H1 (cell line): Measurements from ENCODE around the gene PLXDC2. TPM values are rescaled to one million over a fixed set of nuclear protein-coding genes. Genes with fewer than 3 reads are reported as not detected.

Experiments
- CTCF ChIA-PET: fragments of 300-600 bp; sonication (Branson Sonifier 250); formaldehyde crosslinking; loops from one replicate; lab custom pipeline; 2021; ENCODE audit not compliant: partially characterized antibody; lab: Charles Lee
- POLR2A ChIA-PET: fragments of 300-600 bp; sonication (Branson Sonifier 250); formaldehyde crosslinking; loops from one replicate; lab custom pipeline; 2021; ENCODE audit warnings: inconsistent platforms; ENCODE audit not compliant: partially characterized antibody; lab: Charles Lee
- DNase-seq, 2 experiments: peaks; one replicate each; pipeline versions ENCODE4 v3.0.0 to v3.0.0-alpha.2; 2010 to 2022; ENCODE audit warnings: low spot score in 2 of 2, low read depth in 1 of 2, mixed read lengths in 1 of 2
- FAIRE-seq: peaks from 2 replicates; lab custom pipeline; 2011; peaks lifted over from hg19 to GRCh38; lab: Jason Lieb, UNC
- H2AFZ ChIP-seq: 2 replicates; pipeline ENCODE4 v1.8.1; 2012; ENCODE audit warnings: low read length, inconsistent platforms
- H2AK5ac ChIP-seq: 2 replicates; pipeline ENCODE4 v1.6.1; 2013; ENCODE audit warnings: low read depth, low read length
- H2BK120ac ChIP-seq: replicated peaks from 2 replicates; pipeline ENCODE3; 2013; ENCODE audit warnings: low read depth, low read length, inconsistent platforms
- H2BK12ac ChIP-seq: 2 replicates; pipeline ENCODE4 v1.6.1; 2013; ENCODE audit warnings: low read depth, low read length
- H2BK15ac ChIP-seq: 2 replicates; pipeline ENCODE4 v1.6.1; 2013; ENCODE audit warnings: low read length
- H2BK20ac ChIP-seq: 2 replicates; pipeline ENCODE4 v1.6.1; 2013; ENCODE audit warnings: low read length
- H2BK5ac ChIP-seq: 2 replicates; pipeline ENCODE4 v1.6.1; 2013; ENCODE audit warnings: low read depth, low read length
- H3K14ac ChIP-seq: 2 replicates; pipeline ENCODE4 v1.6.1; 2013; ENCODE audit warnings: inconsistent platforms; ENCODE audit not compliant: insufficient read length
- H3K18ac ChIP-seq: 2 replicates; pipeline ENCODE4 v1.6.1; 2013; ENCODE audit warnings: low read length; ENCODE audit errors: extremely low read depth
- H3K23ac ChIP-seq: 2 replicates; pipeline ENCODE4 v1.6.1; 2013; ENCODE audit warnings: inconsistent platforms; ENCODE audit not compliant: insufficient read length
- H3K23me2 ChIP-seq: 2 replicates; pipeline ENCODE4 v1.6.1; 2013; ENCODE audit warnings: low read depth, low read length
- H3K27ac ChIP-seq: 2 replicates; pipeline ENCODE4 v1.6.1; 2011; ENCODE audit warnings: low read depth, low read length, inconsistent platforms
- H3K27me3 ChIP-seq, 4 experiments: replicated peaks in 1 of 4; 1 replicate in 1 of 4; 2 replicates in 3 of 4; pipeline versions ENCODE4 v1.6.1 to v1.8.1; 2011 to 2013; ENCODE audit warnings: low read length in 3 of 4, mild to moderate bottlenecking in 3 of 4, inconsistent platforms in 2 of 4, mixed read lengths in 2 of 4, moderate library complexity in 1 of 4; ENCODE audit not compliant: control insufficient read depth in 3 of 4, insufficient read depth in 3 of 4; ENCODE audit errors: extremely low read depth in 1 of 4
- H3K36me3 ChIP-seq, 4 experiments: 2 replicates each; pipeline versions ENCODE4 v1.6.1 to v1.8.1; 2011 to 2013; ENCODE audit warnings: mild to moderate bottlenecking in 4 of 4, low read length in 3 of 4, moderate library complexity in 2 of 4, control low read depth in 1 of 4, inconsistent platforms in 1 of 4; ENCODE audit not compliant: insufficient read depth in 4 of 4, control insufficient read depth in 2 of 4
- H3K4ac ChIP-seq: replicated peaks from 2 replicates; pipeline ENCODE3; 2013; ENCODE audit warnings: low read length, low read depth, mixed read lengths, inconsistent platforms; ENCODE audit not compliant: insufficient read length
- H3K4me1 ChIP-seq, 4 experiments: replicated peaks in 1 of 4; 1 replicate in 1 of 4; 2 replicates in 3 of 4; pipeline versions ENCODE4 v1.6.1 to v1.8.1; 2011 to 2013; ENCODE audit warnings: low read length in 3 of 4, inconsistent platforms in 2 of 4, mixed read lengths in 1 of 4; ENCODE audit not compliant: insufficient read depth in 4 of 4, control insufficient read depth in 3 of 4
- H3K4me2 ChIP-seq, 2 experiments: 2 replicates each; pipeline versions ENCODE4 v1.6.1 to v1.8.1; 2011 to 2013; ENCODE audit warnings: low read depth in 2 of 2, low read length in 2 of 2, control low read depth in 1 of 2, inconsistent platforms in 1 of 2, mild to moderate bottlenecking in 1 of 2; ENCODE audit not compliant: insufficient read depth in 1 of 2
- H3K4me3 ChIP-seq, 4 experiments: fragments of 200-600, 300-600 bp in 1 of 4; sonication (generic), shearing (Covaris generic), sonication (Bioruptor Twin) in 1 of 4; 2 replicates each; pipeline versions ENCODE4 v1.5.1 to v1.8.1; 2011 to 2016; ENCODE audit warnings: low read length in 4 of 4, low read depth in 3 of 4, control low read depth in 2 of 4, inconsistent platforms in 2 of 4, mild to moderate bottlenecking in 2 of 4, mixed read lengths in 1 of 4, moderate library complexity in 1 of 4; ENCODE audit not compliant: insufficient read depth in 2 of 4; ENCODE audit errors: extremely low read depth in 1 of 4
- H3K56ac ChIP-seq: replicated peaks from 2 replicates; pipeline ENCODE3; 2013; ENCODE audit warnings: low read depth, mild to moderate bottlenecking, mixed read lengths, low read length, inconsistent platforms; ENCODE audit not compliant: insufficient read length
- H3K79me1 ChIP-seq: 2 replicates; pipeline ENCODE4 v1.6.1; 2013; ENCODE audit warnings: low read depth, low read length, control low read depth
- H3K79me2 ChIP-seq, 2 experiments: 2 replicates each; pipeline versions ENCODE4 v1.6.1 to v1.8.1; 2012 to 2013; ENCODE audit warnings: low read length in 2 of 2, mild to moderate bottlenecking in 2 of 2, inconsistent platforms in 1 of 2; ENCODE audit not compliant: insufficient read depth in 2 of 2, control insufficient read depth in 1 of 2
- H3K9ac ChIP-seq, 4 experiments: replicated peaks in 1 of 4; 1 replicate in 1 of 4; 2 replicates in 3 of 4; pipeline versions ENCODE4 v1.6.1 to v1.8.1; 2011 to 2013; ENCODE audit warnings: low read depth in 3 of 4, low read length in 3 of 4, control low read depth in 2 of 4, mild to moderate bottlenecking in 2 of 4, moderate library complexity in 2 of 4, inconsistent platforms in 1 of 4; ENCODE audit errors: extremely low read depth in 1 of 4
- H3K9me3 ChIP-seq, 2 experiments: 2 replicates each; pipeline versions ENCODE4 v1.6.1 to v1.8.1; 2012 to 2013; ENCODE audit warnings: mild to moderate bottlenecking in 2 of 2, moderate library complexity in 2 of 2, control low read depth in 1 of 2, inconsistent platforms in 1 of 2, low read depth in 1 of 2, low read length in 1 of 2, mixed read lengths in 1 of 2; ENCODE audit not compliant: insufficient read depth in 2 of 2
- H4K20me1 ChIP-seq, 2 experiments: replicated peaks in 1 of 2; 2 replicates each; pipeline versions ENCODE3 to v1.8.1; 2011 to 2013; ENCODE audit warnings: inconsistent platforms in 2 of 2, low read length in 2 of 2, mild to moderate bottlenecking in 1 of 2; ENCODE audit not compliant: insufficient read depth in 2 of 2, control insufficient read depth in 1 of 2
- H4K5ac ChIP-seq: 2 replicates; pipeline ENCODE4 v1.6.1; 2013; ENCODE audit warnings: low read length, low read depth, mixed read lengths, inconsistent platforms; ENCODE audit not compliant: insufficient read length
- H4K8ac ChIP-seq: 2 replicates; pipeline ENCODE4 v1.8.0; 2013; ENCODE audit warnings: mild to moderate bottlenecking, moderate library complexity, low read length, inconsistent platforms; ENCODE audit not compliant: insufficient read depth; ENCODE audit errors: extremely low read depth
- H4K91ac ChIP-seq: replicated peaks from 2 replicates; pipeline ENCODE3; 2013; ENCODE audit warnings: low read length, mixed read lengths, inconsistent platforms; ENCODE audit not compliant: insufficient read length
- SP1 ChIP-seq: IDR thresholded peaks from 2 replicates; pipeline ENCODE4 v1.6.1; 2011; ENCODE audit warnings: low read depth, low read length
- WGBS, 2 experiments: shearing (Covaris generic) in 1 of 2; methylation state at CpG; one replicate each; pipeline versions ENCODE4 v1.1.6 to v1.1.7; 2013 to 2015; ENCODE audit warnings: low lambda C conversion rate in 2 of 2, mixed read lengths in 2 of 2, inconsistent platforms in 1 of 2, low coverage in 1 of 2, missing lambda C conversion rate in 1 of 2; ENCODE audit not compliant: insufficient replicate concordance in 2 of 2, insufficient coverage in 1 of 2, insufficient read length in 1 of 2; ENCODE audit errors: extremely low coverage in 1 of 2, missing lambda C conversion rate in 1 of 2; 5-methylcytosine and 5-hydroxymethylcytosine counted together
- polyA plus RNA-seq, 7 experiments: library from polyadenylated mRNA; depleted of rRNA in 3 of 7; stranded (reverse) in 5 of 7; unstranded in 2 of 7; fragments of >200 nt in 5 of 7; fragments of 200-250 nt in 2 of 7; gene quantifications; 1 replicate in 5 of 7; 2 replicates in 1 of 7; 4 replicates in 1 of 7; pipeline versions ENCODE4 v1.2.1 to v1.2.3, GENCODE V29; 2011 to 2013; ENCODE audit warnings: missing spikeins in 2 of 7, mixed read lengths in 2 of 7
- total RNA-seq: library from RNA; stranded (reverse); fragmentation: NEBNext Ultra II Directional; extraction: Animal tissue kit (Norgen Biotek cat#: 25700); gene quantifications from 2 replicates; pipeline ENCODE4 v1.2.1, GENCODE V29; 2021

Gene PLXDC2
- total and polyA plus RNA-seq, 2 of the 8 experiments (the other 6 are each of a cell fraction or from before 2014, with no cell fraction given): 23.0 to 40.5 TPM

DNA sequence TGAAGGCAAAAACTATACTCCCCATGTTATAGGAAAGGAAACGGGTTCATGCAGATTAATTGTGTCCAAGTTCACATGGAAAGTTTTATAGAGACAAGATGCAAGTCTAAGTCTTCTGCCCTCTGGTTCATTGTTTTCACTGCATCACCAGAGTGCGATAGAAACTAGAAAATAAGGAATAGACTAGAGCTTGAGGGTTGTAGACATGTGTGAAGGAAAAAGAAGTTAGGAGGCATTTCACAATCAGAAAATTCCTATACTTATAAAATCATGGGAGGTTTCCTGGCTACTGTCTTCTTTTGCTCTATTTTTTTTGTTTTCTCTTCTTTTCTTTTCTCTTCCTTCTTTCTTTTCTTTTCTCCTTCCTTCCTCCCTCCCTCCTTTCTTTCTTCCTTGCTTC is 329.8 kb downstream of the PLXDC2 start:
- Histone ChIP-seq H2AFZ (no peak overlapping the region), H3K4ac (no peak overlapping the region), H2BK12ac (no peak overlapping the region), H3K79me1 (no peaks in the 10 kb centered on the region), H3K14ac (no peak overlapping the region), H3K56ac (no peak overlapping the region), H2BK20ac (no peak overlapping the region), H3K9ac (no peak overlapping the region), H2BK15ac (no peak overlapping the region), H2AK5ac (no peak overlapping the region), H3K18ac (no peak overlapping the region), H3K4me2 (no peak overlapping the region), H3K9me3 (no peaks in the 10 kb centered on the region), H3K27ac (no peak overlapping the region), H3K4me1 (peaks cover 0 to 6% (median 1%) of the 10 kb centered on the region in 4 experiments; a peak in 1 of 7 replicates), H2BK5ac (no peak overlapping the region), H3K23ac (no peak overlapping the region), H3K23me2 (no peaks in the 10 kb centered on the region), H4K8ac (no peak overlapping the region), H2BK120ac (no peak overlapping the region), H3K36me3 (peaks cover 0 to 3% (median 1%) of the 10 kb centered on the region in 4 experiments; a peak in 4 of 8 replicates), H3K79me2 (no peaks in the 10 kb centered on the region), H3K27me3 (no peaks in the 10 kb centered on the region), H3K4me3 (no peak overlapping the region), H4K20me1 (no peaks in the 10 kb centered on the region), H4K5ac (no peak overlapping the region), H4K91ac (no peak overlapping the region)
- ChIA-PET CTCF (no interaction called here), POLR2A (no interaction called here)
- TF ChIP-seq SP1: no peak
- 95% methylated on average over 2 of the region's 2 CpGs; no CpG with 5 or more reads in 1 of the 2 experiments for WGBS, 2 experiments
- FAIRE-seq: no peak
- DNase-seq: no peak
